ENCODE data around the gene DUSP23. TPM values are rescaled to one million over a fixed set of nuclear protein-coding genes. Genes with fewer than 3 reads are reported as not detected.

Gene DUSP23
- total RNA-seq, 4 donors from 2014 or later = 43.2 to 75.2 (median 50.1) TPM

DNA sequence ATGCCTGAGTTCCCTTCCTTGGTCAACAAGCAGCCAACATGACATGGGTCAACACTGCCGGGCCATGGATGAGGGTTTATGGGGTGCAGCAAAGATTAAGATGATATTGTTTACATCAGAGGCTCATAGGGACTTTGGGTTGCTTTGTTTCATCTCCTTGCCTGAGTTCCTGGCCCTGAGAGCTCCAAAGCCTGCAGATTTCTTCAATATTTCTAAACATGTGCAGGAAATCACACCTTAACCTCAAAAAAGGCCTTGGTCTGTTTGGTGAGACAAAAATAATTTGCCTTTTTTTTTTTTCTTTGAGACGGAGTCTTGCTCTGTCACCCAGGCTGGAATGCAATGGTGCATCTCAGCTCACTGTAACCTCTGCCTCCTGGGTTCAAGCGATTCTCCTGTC, 46.8 kb downstream of the DUSP23 start:
- H3K9me3 ChIP-seq = no peaks in the 10 kb centered on the region
- 91% methylated on average over 3 of the region's 3 CpGs for WGBS
- TF ChIP-seq POLR2A (IDR thresholded peaks at IDR 0.05; ENCODE audit: low read depth) (no peak), EP300 (IDR thresholded peaks at IDR 0.05) (no peak), POLR2AphosphoS5 (IDR thresholded peaks at IDR 0.05) (no peak)
- TF ChIP-seq, protein P1, sequence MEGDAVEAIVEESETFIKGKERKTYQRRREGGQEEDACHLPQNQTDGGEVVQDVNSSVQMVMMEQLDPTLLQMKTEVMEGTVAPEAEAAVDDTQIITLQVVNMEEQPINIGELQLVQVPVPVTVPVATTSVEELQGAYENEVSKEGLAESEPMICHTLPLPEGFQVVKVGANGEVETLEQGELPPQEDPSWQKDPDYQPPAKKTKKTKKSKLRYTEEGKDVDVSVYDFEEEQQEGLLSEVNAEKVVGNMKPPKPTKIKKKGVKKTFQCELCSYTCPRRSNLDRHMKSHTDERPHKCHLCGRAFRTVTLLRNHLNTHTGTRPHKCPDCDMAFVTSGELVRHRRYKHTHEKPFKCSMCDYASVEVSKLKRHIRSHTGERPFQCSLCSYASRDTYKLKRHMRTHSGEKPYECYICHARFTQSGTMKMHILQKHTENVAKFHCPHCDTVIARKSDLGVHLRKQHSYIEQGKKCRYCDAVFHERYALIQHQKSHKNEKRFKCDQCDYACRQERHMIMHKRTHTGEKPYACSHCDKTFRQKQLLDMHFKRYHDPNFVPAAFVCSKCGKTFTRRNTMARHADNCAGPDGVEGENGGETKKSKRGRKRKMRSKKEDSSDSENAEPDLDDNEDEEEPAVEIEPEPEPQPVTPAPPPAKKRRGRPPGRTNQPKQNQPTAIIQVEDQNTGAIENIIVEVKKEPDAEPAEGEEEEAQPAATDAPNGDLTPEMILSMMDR (IDR thresholded peaks at IDR 0.05) = no peak
- H3K36me3 ChIP-seq = no peaks in the 10 kb centered on the region
- H3K4me1 ChIP-seq = peaks cover 0 to 11% (median 0%) of the 10 kb centered on the region in 4 donors
- H3K27ac ChIP-seq (replicated peaks in 1 of 4) = no peak overlapping the region
- peak overlapping the region in 1 of 4 donors; percentile 1 for H3K4me3 ChIP-seq
- DNase-seq (ENCODE audit: extremely low spot score) = no peak
- intact Hi-C loops (cut with DNase I) = no loop called here
- peaks cover 0 to 24% (median 0%) of the 10 kb centered on the region in 4 donors for H3K27me3 ChIP-seq

DNA sequence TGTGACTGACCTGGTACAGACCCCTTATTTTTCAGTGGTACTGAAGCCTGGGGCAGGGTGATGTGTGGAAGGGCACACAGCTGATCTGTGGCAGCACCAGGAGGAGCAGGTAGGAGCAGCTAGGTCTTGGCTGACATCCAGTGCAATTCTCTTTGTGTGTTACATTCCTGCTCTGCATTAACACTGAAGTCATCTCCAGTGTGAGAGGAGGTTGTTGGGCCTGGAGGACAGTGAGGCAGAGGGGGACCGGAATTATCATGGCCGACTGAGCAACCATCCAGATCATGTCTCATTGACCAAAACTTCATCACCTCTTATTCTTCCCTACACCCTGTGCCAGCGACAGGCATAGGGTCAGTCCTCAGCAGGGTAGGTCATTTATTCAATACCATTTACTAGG, 47.4 kb downstream of the DUSP23 start:
- 66% methylated on average over 3 of the region's 3 CpGs for WGBS
- no peak for DNase-seq (ENCODE audit: extremely low spot score)
- intact Hi-C loops (cut with DNase I) = no loop called here
- TF ChIP-seq POLR2A (IDR thresholded peaks at IDR 0.05; ENCODE audit: low read depth) = no peak
- no peak for TF ChIP-seq EP300 (IDR thresholded peaks at IDR 0.05)
- TF ChIP-seq, protein P1 (IDR thresholded peaks at IDR 0.05) = no peak
- no peak for TF ChIP-seq POLR2AphosphoS5 (IDR thresholded peaks at IDR 0.05)
- no peak overlapping the region for H3K4me3 ChIP-seq
- H3K36me3 ChIP-seq = peaks cover 0 to 5% (median 0%) of the 10 kb centered on the region in 4 donors
- peaks cover 0 to 18% (median 0%) of the 10 kb centered on the region in 4 donors for H3K27me3 ChIP-seq
- no peaks in the 10 kb centered on the region for H3K9me3 ChIP-seq
- no peak overlapping the region for H3K27ac ChIP-seq (replicated peaks in 1 of 4)
- H3K4me1 ChIP-seq = peaks cover 0 to 11% (median 0%) of the 10 kb centered on the region in 4 donors

DNA sequence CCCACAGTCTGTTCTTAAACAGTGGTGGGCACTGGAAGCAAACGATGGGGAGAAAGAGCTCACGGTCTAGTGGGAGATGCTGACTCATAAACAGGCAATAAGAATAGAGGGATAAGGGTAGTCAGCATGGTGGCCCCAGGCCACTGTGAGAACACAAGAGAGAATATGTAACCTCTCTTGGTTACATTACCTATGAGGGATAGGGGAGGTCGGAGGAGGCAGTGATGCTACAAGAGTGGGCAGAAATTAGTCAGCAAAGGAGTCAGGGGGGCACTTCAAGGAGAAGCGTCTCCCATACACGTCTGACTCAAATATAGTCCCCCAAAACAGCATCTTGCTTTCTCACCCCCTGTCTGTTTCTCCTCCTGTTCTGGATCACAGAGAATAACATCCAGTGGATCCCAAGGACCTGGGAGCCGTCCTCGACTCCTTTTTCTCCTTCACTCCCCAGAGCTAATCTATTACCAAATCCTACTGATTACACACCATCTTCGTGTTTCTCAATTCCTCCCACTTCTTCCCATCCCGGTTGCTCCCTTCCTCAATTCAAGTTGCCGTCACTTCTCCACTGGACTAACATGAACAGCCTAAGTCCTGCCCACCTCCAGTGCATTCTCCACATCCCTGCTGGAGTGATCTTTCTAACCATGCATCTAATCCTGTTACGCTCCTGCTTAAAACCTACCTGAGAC, 48.0 kb downstream of the DUSP23 start:
- Histone ChIP-seq H3K9me3 (no peaks in the 10 kb centered on the region), H3K27ac (replicated peaks in 1 of 4) (no peak overlapping the region), H3K4me3 (no peak overlapping the region), H3K27me3 (peaks cover 0 to 13% (median 0%) of the 10 kb centered on the region in 4 donors), H3K36me3 (peaks cover 0 to 5% (median 0%) of the 10 kb centered on the region in 4 donors), H3K4me1 (peaks cover 0 to 11% (median 0%) of the 10 kb centered on the region in 4 donors)
- intact Hi-C loops (cut with DNase I) = no loop called here
- WGBS = 86% methylated on average over 11 of the region's 11 CpGs
- no peak for TF ChIP-seq EP300 (IDR thresholded peaks at IDR 0.05)
- TF ChIP-seq POLR2AphosphoS5 (IDR thresholded peaks at IDR 0.05) = no peak
- TF ChIP-seq, protein P1 (IDR thresholded peaks at IDR 0.05) = no peak
- TF ChIP-seq POLR2A (IDR thresholded peaks at IDR 0.05; ENCODE audit: low read depth) = no peak
- no peak for DNase-seq (ENCODE audit: extremely low spot score)

DNA sequence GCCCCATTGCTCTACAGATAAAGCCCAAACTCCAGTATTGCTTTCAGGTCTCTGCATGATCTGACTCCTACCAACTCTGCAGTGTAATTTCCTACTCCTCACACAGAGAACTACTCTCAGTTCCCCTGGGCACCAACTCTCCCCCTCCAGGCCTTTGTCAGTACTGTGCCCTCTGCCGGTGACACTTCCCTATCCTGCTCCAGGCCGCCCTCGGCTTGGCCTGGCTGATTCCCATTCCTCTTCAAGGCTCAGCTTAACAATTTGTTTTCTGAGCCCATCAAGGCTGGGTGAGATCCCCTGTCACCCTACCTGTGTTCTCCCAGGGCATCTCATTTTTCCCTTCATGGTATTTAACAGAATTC, 48.5 kb downstream of the DUSP23 start:
- Histone ChIP-seq H3K4me3 (no peak overlapping the region), H3K9me3 (no peaks in the 10 kb centered on the region), H3K27ac (replicated peaks in 1 of 4) (no peak overlapping the region), H3K4me1 (peaks cover 0 to 11% (median 0%) of the 10 kb centered on the region in 4 donors), H3K36me3 (peaks cover 0 to 10% (median 0%) of the 10 kb centered on the region in 4 donors), H3K27me3 (peaks cover 0 to 8% (median 0%) of the 10 kb centered on the region in 4 donors)
- TF ChIP-seq POLR2AphosphoS5 (IDR thresholded peaks at IDR 0.05) = no peak
- TF ChIP-seq, protein P1 (IDR thresholded peaks at IDR 0.05) = peak; percentile 16 to 48 (median 24)
- TF ChIP-seq EP300 (IDR thresholded peaks at IDR 0.05) = no peak
- no peak for DNase-seq (ENCODE audit: extremely low spot score)
- intact Hi-C loops (cut with DNase I) = no loop called here
- WGBS = 45% methylated on average over 3 of the region's 3 CpGs
